ENCODE measurements around the gene SERINC5.

SERINC5 gene

GRCh38 chr5:80151890-80152289 is 104.0 kb downstream of the SERINC5 start:
- Histone ChIP-seq H3K27me3 (ENCODE audit: insufficient read depth, low read depth) (no peaks in the 10 kb centered on the region), H3K4me3 (IDR thresholded peaks at IDR 0.05; ENCODE audit: insufficient read depth, low read depth, low read length) (no peak overlapping the region), H2AFZ (ENCODE audit: low read depth) (no peak overlapping the region), H3K79me2 (ENCODE audit: insufficient read depth, low read depth) (no peaks in the 10 kb centered on the region), H3K9ac (no peak overlapping the region), H3K4me2 (no peak overlapping the region), H3K36me3 (ENCODE audit: insufficient read depth) (no peaks in the 10 kb centered on the region; the same call in 1 of the 2 replicates), H4K20me1 (ENCODE audit: insufficient read depth) (no peaks in the 10 kb centered on the region), H3K4me1 (ENCODE audit: low read depth, poor library complexity, severe bottlenecking) (peaks cover 14% of the 10 kb centered on the region), H3K27ac (no peak overlapping the region)
- TF ChIP-seq, protein P1, sequence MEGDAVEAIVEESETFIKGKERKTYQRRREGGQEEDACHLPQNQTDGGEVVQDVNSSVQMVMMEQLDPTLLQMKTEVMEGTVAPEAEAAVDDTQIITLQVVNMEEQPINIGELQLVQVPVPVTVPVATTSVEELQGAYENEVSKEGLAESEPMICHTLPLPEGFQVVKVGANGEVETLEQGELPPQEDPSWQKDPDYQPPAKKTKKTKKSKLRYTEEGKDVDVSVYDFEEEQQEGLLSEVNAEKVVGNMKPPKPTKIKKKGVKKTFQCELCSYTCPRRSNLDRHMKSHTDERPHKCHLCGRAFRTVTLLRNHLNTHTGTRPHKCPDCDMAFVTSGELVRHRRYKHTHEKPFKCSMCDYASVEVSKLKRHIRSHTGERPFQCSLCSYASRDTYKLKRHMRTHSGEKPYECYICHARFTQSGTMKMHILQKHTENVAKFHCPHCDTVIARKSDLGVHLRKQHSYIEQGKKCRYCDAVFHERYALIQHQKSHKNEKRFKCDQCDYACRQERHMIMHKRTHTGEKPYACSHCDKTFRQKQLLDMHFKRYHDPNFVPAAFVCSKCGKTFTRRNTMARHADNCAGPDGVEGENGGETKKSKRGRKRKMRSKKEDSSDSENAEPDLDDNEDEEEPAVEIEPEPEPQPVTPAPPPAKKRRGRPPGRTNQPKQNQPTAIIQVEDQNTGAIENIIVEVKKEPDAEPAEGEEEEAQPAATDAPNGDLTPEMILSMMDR (conservative IDR thresholded peaks at IDR 0.05; ENCODE audit: low read depth, low read length), result no peak

DNA sequence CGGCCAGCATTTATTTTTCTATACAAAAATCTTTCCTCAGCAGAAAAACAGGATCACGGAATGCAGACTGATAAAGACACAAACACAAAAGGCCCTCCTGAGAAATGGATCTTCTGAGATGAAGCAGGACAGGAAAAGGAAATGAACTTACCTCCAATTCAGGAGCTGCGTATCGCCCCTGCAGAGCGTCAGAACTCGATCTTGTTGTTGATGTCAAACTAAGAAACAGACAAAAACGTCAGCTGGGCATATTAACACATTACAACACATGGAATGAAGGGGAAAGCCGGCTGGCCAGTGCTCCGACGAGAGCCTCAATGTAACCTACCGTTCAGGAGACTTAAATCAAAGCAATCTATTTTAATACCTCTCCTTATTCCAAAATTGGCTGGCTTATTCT is 105.1 kb downstream of the SERINC5 start:
- Histone ChIP-seq H3K4me1 (ENCODE audit: low read depth, poor library complexity, severe bottlenecking) (peaks cover 14% of the 10 kb centered on the region), H3K27me3 (ENCODE audit: insufficient read depth, low read depth) (no peaks in the 10 kb centered on the region), H3K9ac (no peak overlapping the region), H3K79me2 (ENCODE audit: insufficient read depth, low read depth) (no peaks in the 10 kb centered on the region), H3K27ac (no peak overlapping the region), H4K20me1 (ENCODE audit: insufficient read depth) (no peaks in the 10 kb centered on the region), H3K36me3 (ENCODE audit: insufficient read depth) (no peaks in the 10 kb centered on the region; the same call in 1 of the 2 replicates), H3K4me3 (IDR thresholded peaks at IDR 0.05; ENCODE audit: insufficient read depth, low read depth, low read length) (no peak overlapping the region), H3K4me2 (no peak overlapping the region), H2AFZ (ENCODE audit: low read depth) (no peak overlapping the region)
- TF ChIP-seq, protein P1 (conservative IDR thresholded peaks at IDR 0.05; ENCODE audit: low read depth, low read length), result no peak

- H3K4me2 ChIP-seq, result no peak overlapping the region
- H4K20me1 ChIP-seq (ENCODE audit: insufficient read depth), result no peaks in the 10 kb centered on the region
- H3K36me3 ChIP-seq (ENCODE audit: insufficient read depth), result no peaks in the 10 kb centered on the region
- H3K27me3 ChIP-seq (ENCODE audit: insufficient read depth, low read depth), result no peaks in the 10 kb centered on the region
- H3K4me1 ChIP-seq (ENCODE audit: low read depth, poor library complexity, severe bottlenecking), result peaks cover 14% of the 10 kb centered on the region
- H2AFZ ChIP-seq (ENCODE audit: low read depth), result no peak overlapping the region
- H3K4me3 ChIP-seq (IDR thresholded peaks at IDR 0.05; ENCODE audit: insufficient read depth, low read depth, low read length), result no peak overlapping the region
- H3K79me2 ChIP-seq (ENCODE audit: insufficient read depth, low read depth), result no peaks in the 10 kb centered on the region
- no peak overlapping the region for H3K27ac ChIP-seq
- TF ChIP-seq, protein P1 (conservative IDR thresholded peaks at IDR 0.05; ENCODE audit: low read depth, low read length), result no peak
- no peak overlapping the region for H3K9ac ChIP-seq
These were observed 106.7 kb downstream of the SERINC5 start for GRCh38 chr5:80149161-80149609.

DNA sequence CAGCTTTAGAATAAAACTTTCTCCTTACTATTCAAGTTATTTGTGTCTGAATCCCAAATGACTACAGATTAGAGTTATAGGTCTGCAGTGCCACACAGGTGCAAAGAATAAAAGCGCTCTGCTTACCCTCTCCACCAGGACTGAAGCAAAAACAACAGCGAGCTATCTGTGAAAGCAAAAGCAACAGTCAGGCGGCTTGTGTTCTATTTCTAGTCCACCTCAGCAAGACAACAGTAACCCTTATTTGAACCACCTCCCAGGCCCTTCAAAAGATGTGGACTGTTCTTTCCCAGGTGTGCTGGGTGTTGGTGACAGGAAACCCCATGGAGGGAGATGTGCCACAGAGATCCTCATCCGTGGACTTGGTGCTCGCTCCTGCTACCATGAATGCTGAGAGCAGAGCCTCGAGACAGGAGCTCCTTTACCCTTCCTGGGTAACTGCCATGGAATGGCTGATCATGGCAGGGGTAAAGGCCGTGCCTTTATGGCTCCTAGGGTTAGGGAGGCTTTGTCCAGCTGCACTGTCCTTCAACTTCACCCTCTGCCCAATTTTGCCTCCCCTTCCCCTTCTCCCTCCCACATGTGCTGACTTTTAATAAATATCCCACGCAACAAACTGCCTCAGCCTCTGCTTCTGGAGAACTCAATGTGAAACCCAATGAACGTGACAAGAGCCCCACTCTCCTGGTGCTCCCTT is 108.6 kb downstream of the SERINC5 start:
- no peaks in the 10 kb centered on the region for H3K36me3 ChIP-seq (ENCODE audit: insufficient read depth)
- no peaks in the 10 kb centered on the region for H3K79me2 ChIP-seq (ENCODE audit: insufficient read depth, low read depth)
- no peak overlapping the region for H3K4me3 ChIP-seq (IDR thresholded peaks at IDR 0.05; ENCODE audit: insufficient read depth, low read depth, low read length)
- H3K9ac ChIP-seq, result no peak overlapping the region
- no peak overlapping the region for H2AFZ ChIP-seq (ENCODE audit: low read depth)
- no peaks in the 10 kb centered on the region for H3K27me3 ChIP-seq (ENCODE audit: insufficient read depth, low read depth)
- H4K20me1 ChIP-seq (ENCODE audit: insufficient read depth), result no peaks in the 10 kb centered on the region
- peaks cover 14% of the 10 kb centered on the region for H3K4me1 ChIP-seq (ENCODE audit: low read depth, poor library complexity, severe bottlenecking)
- no peak overlapping the region for H3K4me2 ChIP-seq
- TF ChIP-seq, protein P1 (conservative IDR thresholded peaks at IDR 0.05; ENCODE audit: low read depth, low read length), result no peak
- no peak overlapping the region for H3K27ac ChIP-seq

Data from KMS-11 (cell line).